Heart left ventricle (tissue), 16 donors: ENCODE measurements around the gene ZNF664. TPM values are rescaled to one million over a fixed set of nuclear protein-coding genes. Genes with fewer than 3 reads are reported as not detected.
A peak's percentile ranks its signal among the peaks of the same experiment; 100 is the strongest.

Source experiments
- ATAC-seq, 4 donors: fragments of 200-7000 bp; cut with Tn5 transposase; one replicate each; pipeline ENCODE4 v1.9.1; 2020 to 2022; ENCODE audit warnings: moderate library complexity in 4 of 4, mild to moderate bottlenecking in 3 of 4, moderate number of reproducible peaks in 1 of 4
- DNase-seq, 5 donors: peaks; one replicate each; pipeline ENCODE4 v3.0.0-alpha.2; 2020
- H3K27ac ChIP-seq, 12 donors: fragments of 200-600 bp; sonication (generic) in 4 of 12; one replicate each; pipeline versions ENCODE4 v1.5.0 to v1.8.0; 2016 to 2022; ENCODE audit warnings: mild to moderate bottlenecking in 2 of 12
- H3K27me3 ChIP-seq, 9 donors: fragments of 200-600 bp; sonication (generic) in 2 of 9; one replicate each; pipeline versions ENCODE4 v1.5.1 to v1.8.0; 2016 to 2022; ENCODE audit warnings: mild to moderate bottlenecking in 3 of 9
- H3K36me3 ChIP-seq, 9 donors: fragments of 200-600 bp; sonication (generic) in 2 of 9; one replicate each; pipeline versions ENCODE4 v1.5.0 to v1.8.0; 2018 to 2022; ENCODE audit warnings: mild to moderate bottlenecking in 2 of 9
- H3K4me1 ChIP-seq, 12 donors: fragments of 200-600 bp; sonication (generic) in 4 of 12; one replicate each; pipeline versions ENCODE4 v1.5.0 to v1.8.0; 2016 to 2022; ENCODE audit warnings: mild to moderate bottlenecking in 3 of 12
- H3K4me3 ChIP-seq, 12 donors: fragments of 200-600 bp; sonication (generic) in 4 of 12; one replicate each; pipeline versions ENCODE4 v1.5.0 to v1.8.0; 2017 to 2022; ENCODE audit warnings: mild to moderate bottlenecking in 9 of 12, moderate library complexity in 4 of 12
- H3K9me3 ChIP-seq, 12 donors: fragments of 200-600 bp; sonication (generic) in 4 of 12; one replicate each; pipeline versions ENCODE4 v1.5.0 to v1.8.0; 2016 to 2022; ENCODE audit warnings: mild to moderate bottlenecking in 1 of 12
- CTCF ChIP-seq, 12 donors: fragments of 200-600 bp; sonication (generic) in 4 of 12; IDR thresholded peaks; one replicate each; pipeline versions ENCODE4 v1.5.0 to v1.8.0; 2018 to 2022; ENCODE audit warnings: antibody characterized with exemption in 12 of 12, mild to moderate bottlenecking in 5 of 12
- POLR2A ChIP-seq, 2 donors: fragments of 450-650 bp; IDR thresholded peaks; one replicate each; pipeline ENCODE4 v1.6.1; 2017; ENCODE audit warnings: antibody characterized with exemption in 2 of 2, mild to moderate bottlenecking in 2 of 2, moderate library complexity in 2 of 2
- WGBS, 4 donors: extraction: QIAGEN DNeasy Blood & Tissue Kit in 2 of 4; methylation state at CpG; one replicate each; pipeline versions ENCODE4 v1.1.5 to v1.1.7; 2013 to 2018; 5-methylcytosine and 5-hydroxymethylcytosine counted together
- intact Hi-C, 10 donors: fragments of 100-400 bp; cut with DNase I; formaldehyde crosslinking; loops; one replicate each; pipeline versions ENCODE4 v1.11.1 to v1.14.2; 2022
- polyA plus RNA-seq, 2 donors: library from polyadenylated mRNA; stranded (reverse); fragments of 200-250 nt; gene quantifications; one replicate each; pipeline ENCODE4 v1.2.3, GENCODE V29; 2013
- total RNA-seq, 9 donors: library from RNA; depleted of rRNA in 2 of 9; stranded (reverse); fragments of >200 nt in 2 of 9; fragmentation: NEBNext Ultra II Directional in 3 of 9; extraction: Animal tissue kit (Norgen Biotek cat#: 25700) in 3 of 9; gene quantifications; one replicate each; pipeline versions ENCODE4 v1.1.0 to v1.2.4, GENCODE V29; 2016 to 2023
- donor health status: ischemic (EF 13 %, LVEDD 7.1; RV severe dilation, severe dysfunction).
- donor health status: healthy with polysubstance abuse.
- donor health status: DM: no; HTN: yes; CAD: no.
- donor health status: DM: no; HTN: no; CAD: no.
- donor health status: ischemic (EF 25% LVEDD 6.9; RV normal size, moderate dysfunction).
- donor health status: ischemic (EF 25% LVEDD 5.7; RV mildly dilated, moderate dysfunction).
- donor health status: healthy.
- donor health status: DM: yes; HTN: yes; CAD: no.
- donor health status: ischemic (EF 35%, LVEDD 5.7; RV mildly dilated, moderate dysfunction).
- donor health status: nonischemic (EF 11% LVEDD 7.7; RV severe dilation, severe dysfunction).
- donor health status: DM: yes; HTN: yes; CAD: no.
- donor health status: PGD.
- donor health status: ischemic (EF 29% LVEDD 5.4; RV normal size, mild dysfunction).
- donor health status: nonischemic (EF 23%, LVEDD 6.1; RV moderate dilation, normal function).

Gene ZNF664
- total and polyA plus RNA-seq, 11 donors: 43.1 to 104 (median 73.3) TPM

- no peak for TF ChIP-seq CTCF (IDR thresholded peaks at IDR 0.05)
- no peak for TF ChIP-seq POLR2A (IDR thresholded peaks at IDR 0.05)
- Histone ChIP-seq H3K4me1 (peaks cover 0 to 11% (median 7%) of the 10 kb centered on the region in 12 donors), H3K9me3 (no peaks in the 10 kb centered on the region), H3K27me3 (no peaks in the 10 kb centered on the region), H3K36me3 (no peaks in the 10 kb centered on the region), H3K4me3 (no peak overlapping the region), H3K27ac (no peak overlapping the region)
- ATAC-seq (no peak), DNase-seq (no peak)
- 67 to 84% (median 77%) methylated on average over 2 of the region's 2 CpGs for WGBS, 4 donors
- intact Hi-C loops: loop anchor here in 8 of 10 donors (5.0 to 10.0 kb wide), 6 partner anchors 287 to 870 kb away; partner anchors contain the start of gene NCOR2 (in 2 of the 8)
These were observed 62.1 kb downstream of the ZNF664 start for GRCh38 chr12:124035163-124035562.

GRCh38 chr12:124036171-124036598 lies 63.2 kb downstream of the ZNF664 start:
- no peak overlapping the region for H3K4me3 ChIP-seq
- intact Hi-C loops: loop anchor here (1.0 to 10.0 kb wide), 10 partner anchors 285 to 869 kb away; partner anchors contain the start of gene NCOR2 (in 2 of the 10)
- H3K27ac ChIP-seq: no peak overlapping the region
- peaks cover 0 to 9% (median 0%) of the 10 kb centered on the region in 12 donors for H3K4me1 ChIP-seq
- H3K9me3 ChIP-seq: no peaks in the 10 kb centered on the region
- H3K27me3 ChIP-seq: no peaks in the 10 kb centered on the region
- no peak for ATAC-seq
- DNase-seq: no peak
- H3K36me3 ChIP-seq: no peaks in the 10 kb centered on the region
- 55 to 61% (median 59%) methylated on average over 7 of the region's 7 CpGs for WGBS, 4 donors
- TF ChIP-seq POLR2A (IDR thresholded peaks at IDR 0.05): no peak
- no peak for TF ChIP-seq CTCF (IDR thresholded peaks at IDR 0.05)

GRCh38 chr12:124036657-124037109 lies 63.7 kb downstream of the ZNF664 start:
- Histone ChIP-seq H3K4me3 (no peak overlapping the region), H3K36me3 (no peaks in the 10 kb centered on the region), H3K4me1 (peaks cover 0 to 9% (median 0%) of the 10 kb centered on the region in 12 donors), H3K27ac (no peak overlapping the region), H3K27me3 (no peaks in the 10 kb centered on the region), H3K9me3 (no peaks in the 10 kb centered on the region)
- TF ChIP-seq POLR2A (IDR thresholded peaks at IDR 0.05) (no peak), CTCF (IDR thresholded peaks at IDR 0.05) (peak; percentile 84 to 99 (median 94))
- peak in 3 of 4 donors; percentile 35 to 55 (median 51) for ATAC-seq
- peak in 1 of 5 donors; percentile 49 for DNase-seq
- intact Hi-C loops: loop anchor here (1.0 to 10.0 kb wide), 10 partner anchors 284 to 868 kb away; partner anchors contain the start of gene NCOR2 (in 2 of the 10)
- WGBS, 4 donors: 29 to 36% (median 31%) methylated on average over 6 of the region's 6 CpGs

GRCh38 chr12:124037331-124037730 lies 64.3 kb downstream of the ZNF664 start:
- Histone ChIP-seq H3K36me3 (no peaks in the 10 kb centered on the region), H3K4me1 (peaks cover 0 to 9% (median 0%) of the 10 kb centered on the region in 12 donors), H3K27ac (no peak overlapping the region), H3K9me3 (no peaks in the 10 kb centered on the region), H3K4me3 (no peak overlapping the region), H3K27me3 (no peaks in the 10 kb centered on the region)
- ATAC-seq (no peak), DNase-seq (no peak)
- 100% methylated on average over 1 of the region's 1 CpG for WGBS, 4 donors
- TF ChIP-seq CTCF (IDR thresholded peaks at IDR 0.05) (no peak), POLR2A (IDR thresholded peaks at IDR 0.05) (no peak)
- intact Hi-C loops: loop anchor here (2.0 to 10.0 kb wide), 9 partner anchors 283 to 867 kb away; partner anchors contain the start of gene NCOR2 (in 2 of the 10)
